ENCODE results near the gene POMGNT1. TPM values are rescaled to one million over a fixed set of nuclear protein-coding genes. Genes with fewer than 3 reads are reported as not detected.

POMGNT1 gene
- total and polyA plus RNA-seq, 2 donors (not counting 3 experiments of a cell fraction or from before 2014, with no cell fraction given): 64.4 to 67.5 TPM

DNA sequence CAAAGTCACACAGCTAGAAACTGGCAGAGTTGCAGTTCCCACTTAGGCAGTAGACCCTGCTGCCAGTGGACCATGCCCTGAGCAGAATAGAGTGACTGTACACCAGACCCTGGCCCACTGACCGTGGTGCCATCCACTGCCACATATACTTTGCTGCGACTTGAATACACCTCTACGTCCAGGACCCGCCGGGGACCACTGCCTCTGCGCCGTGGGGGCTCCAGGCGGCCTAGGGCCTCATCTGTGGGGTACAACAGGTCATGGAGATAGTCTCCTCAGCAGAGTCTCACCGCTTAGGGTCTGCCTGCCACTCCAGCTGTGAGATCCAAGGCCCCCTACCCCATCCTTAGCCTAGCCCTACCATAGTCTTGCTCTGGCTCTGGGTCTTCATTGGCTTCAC, 1.6 kb downstream of the POMGNT1 start:
- BruUV-seq (replicated peaks): no TSS peak
- Histone ChIP-seq H3K9me3 (replicated peaks; ENCODE audit: control insufficient read depth, insufficient read depth, low read length) (no peaks in the 10 kb centered on the region), H3K9ac (replicated peaks; ENCODE audit: extremely low read depth, insufficient read depth, low read length) (no peak overlapping the region), H3K27ac (ENCODE audit: insufficient read depth, low read depth, low read length) (no peak overlapping the region), H3K4me3 (replicated peaks in 1 of 3; ENCODE audit: insufficient read depth in 1 of 3, low read depth in 1 of 3, low read length in 3 of 3) (no peak overlapping the region), H3K4me1 (ENCODE audit: control insufficient read depth, extremely low read depth, insufficient read depth, low read length) (peaks cover 8% of the 10 kb centered on the region), H3K79me2 (ENCODE audit: control insufficient read depth, insufficient read depth, low read length) (no peaks in the 10 kb centered on the region), H3K36me3 (ENCODE audit: control insufficient read depth in 2 of 2, extremely low read depth in 1 of 2, insufficient read depth in 2 of 2, low read length in 2 of 2) (peaks cover 0 to 14% of the 10 kb centered on the region in 2 experiments), H3K9me1 (replicated peaks; ENCODE audit: control insufficient read depth, extremely low read depth, insufficient read depth, low read length) (no peaks in the 10 kb centered on the region), H3K27me3 (ENCODE audit: control insufficient read depth in 2 of 2, insufficient read depth in 2 of 2, low read length in 2 of 2) (no peaks in the 10 kb centered on the region), H3K4me2 (ENCODE audit: insufficient read depth, low read length) (no peak overlapping the region), H2AFZ (ENCODE audit: low read depth, low read length) (no peak overlapping the region), H4K20me1 (replicated peaks; ENCODE audit: control insufficient read depth, extremely low read depth, insufficient read depth, low read length) (no peaks in the 10 kb centered on the region)
- intact Hi-C loops (cut with micrococcal nuclease) (no loop called here), dilution Hi-C loops (cut with MboI; ENCODE audit: extremely low pct_ligation_motif_present, low sequenced_read_pairs) (loop anchor here (25.0 kb wide), 1 partner anchor 159 kb away; no protein-coding TSS in a partner anchor)
- no peak for DNase-seq (ENCODE audit: low read depth, low spot score)
- TF ChIP-seq MYC (IDR thresholded peaks at IDR 0.05; ENCODE audit: low read depth, low read length) (no peak), GATA2 (IDR thresholded peaks at IDR 0.05; ENCODE audit: insufficient read depth, insufficient read length, low read depth, low read length) (no peak), EZH2 (IDR thresholded peaks at IDR 0.05; ENCODE audit: borderline replicate concordance, low read depth, low read length, severe bottlenecking) (no peak), POLR2AphosphoS5 (IDR thresholded peaks at IDR 0.05; ENCODE audit: insufficient read depth, low read depth, low read length) (no peak), CTCF (IDR thresholded peaks at IDR 0.05; ENCODE audit: extremely low read depth in 1 of 2, insufficient read depth in 1 of 2, low read depth in 1 of 2, low read length in 2 of 2) (no peak), FOS (IDR thresholded peaks at IDR 0.05; ENCODE audit: borderline replicate concordance, insufficient read depth, low read length) (no peak), JUN (IDR thresholded peaks at IDR 0.05; ENCODE audit: borderline replicate concordance, insufficient read depth, insufficient read length, low read depth) (no peak), POLR2A (IDR thresholded peaks at IDR 0.05; ENCODE audit: low read depth, low read length) (no peak)
- TF ChIP-seq, protein P1, sequence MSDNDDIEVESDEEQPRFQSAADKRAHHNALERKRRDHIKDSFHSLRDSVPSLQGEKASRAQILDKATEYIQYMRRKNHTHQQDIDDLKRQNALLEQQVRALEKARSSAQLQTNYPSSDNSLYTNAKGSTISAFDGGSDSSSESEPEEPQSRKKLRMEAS (IDR thresholded peaks at IDR 0.05; ENCODE audit: insufficient read depth, insufficient read length): no peak
- POLR2A ChIA-PET: no interaction called here
- CTCF ChIA-PET: interaction anchor here (6.4 kb wide), 1 partner anchor 28 kb away, joined by 35 read pairs; no protein-coding TSS in a partner anchor
- FAIRE-seq: no peak
